Upper lobe of right lung (tissue), 1 donor: Measurements from ENCODE around the gene TFCP2L1. TPM values are rescaled to one million over a fixed set of nuclear protein-coding genes. Genes with fewer than 3 reads are reported as not detected.
A peak's percentile ranks its signal among the peaks of the same experiment; 100 is the strongest.
"Not testable (repeated sequence)": the region's sequence is repeated elsewhere in the genome, so short reads cannot be mapped to it uniquely, and the experiment has no call there.

Experiments used
- ATAC-seq: fragments of 200-7000 bp; cut with Tn5 transposase; one replicate; pipeline ENCODE4 v1.9.1; 2020; ENCODE audit warnings: mild to moderate bottlenecking, moderate library complexity
- DNase-seq: peaks from one replicate; pipeline ENCODE4 v3.0.0-alpha.2; 2020
- H3K27ac ChIP-seq: fragments of 200-600 bp; one replicate; pipeline ENCODE4 v1.8.0; 2022
- H3K27me3 ChIP-seq: fragments of 200-600 bp; one replicate; pipeline ENCODE4 v1.8.0; 2022; ENCODE audit warnings: mild to moderate bottlenecking
- H3K36me3 ChIP-seq: fragments of 200-600 bp; one replicate; pipeline ENCODE4 v1.8.0; 2022
- H3K4me1 ChIP-seq: fragments of 200-600 bp; one replicate; pipeline ENCODE4 v1.8.0; 2022
- H3K4me3 ChIP-seq: fragments of 200-600 bp; one replicate; pipeline ENCODE4 v1.8.0; 2022; ENCODE audit warnings: mild to moderate bottlenecking
- H3K9me3 ChIP-seq: fragments of 200-600 bp; one replicate; pipeline ENCODE4 v1.8.0; 2022
- intact Hi-C: fragments of 100-400 bp; cut with DNase I; formaldehyde crosslinking; loops from one replicate; pipeline ENCODE4 v1.11.0; 2022
- total RNA-seq: library from RNA; stranded (reverse); fragmentation: NEBNext Ultra II Directional; extraction: Animal tissue kit (Norgen Biotek cat#: 25700); gene quantifications from one replicate; pipeline ENCODE4 v1.2.1, GENCODE V29; 2021
- TF ChIP-seq, protein P1 (sequence below): fragments of 200-600 bp; IDR thresholded peaks from one replicate; pipeline ENCODE4 v1.8.0; 2022; ENCODE audit warnings: antibody characterized with exemption
- donor health status: DM: no; HTN: yes; CAD: no; lungs with severe emphysema.

Gene TFCP2L1
- total RNA-seq, 1 donor from 2014 or later = 22.0 TPM

DNA sequence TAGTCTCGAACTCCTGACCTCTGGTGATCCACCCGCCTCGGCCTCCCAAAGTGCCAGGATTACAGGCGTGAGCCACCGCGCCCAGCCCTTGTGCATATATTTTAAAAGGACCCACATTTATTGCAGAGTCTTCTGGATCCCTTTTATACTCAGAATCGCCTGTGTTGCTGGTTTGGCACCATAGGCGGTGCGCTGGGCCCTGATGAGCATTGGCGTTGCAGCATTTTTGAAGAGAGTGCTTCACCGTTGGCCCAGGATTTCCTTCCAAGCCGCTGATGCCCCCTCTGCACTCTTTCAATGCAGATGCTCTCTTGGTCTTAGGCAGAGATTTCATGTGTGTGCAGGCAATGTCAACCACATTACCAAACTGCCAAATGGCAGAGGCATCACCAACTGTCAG lies 13.5 kb upstream of the TFCP2L1 start:
- H3K4me3 ChIP-seq = no peak overlapping the region
- no peaks in the 10 kb centered on the region for H3K9me3 ChIP-seq
- intact Hi-C loops = no loop called here
- H3K27ac ChIP-seq = no peak overlapping the region
- H3K27me3 ChIP-seq = no peaks in the 10 kb centered on the region
- TF ChIP-seq, protein P1, sequence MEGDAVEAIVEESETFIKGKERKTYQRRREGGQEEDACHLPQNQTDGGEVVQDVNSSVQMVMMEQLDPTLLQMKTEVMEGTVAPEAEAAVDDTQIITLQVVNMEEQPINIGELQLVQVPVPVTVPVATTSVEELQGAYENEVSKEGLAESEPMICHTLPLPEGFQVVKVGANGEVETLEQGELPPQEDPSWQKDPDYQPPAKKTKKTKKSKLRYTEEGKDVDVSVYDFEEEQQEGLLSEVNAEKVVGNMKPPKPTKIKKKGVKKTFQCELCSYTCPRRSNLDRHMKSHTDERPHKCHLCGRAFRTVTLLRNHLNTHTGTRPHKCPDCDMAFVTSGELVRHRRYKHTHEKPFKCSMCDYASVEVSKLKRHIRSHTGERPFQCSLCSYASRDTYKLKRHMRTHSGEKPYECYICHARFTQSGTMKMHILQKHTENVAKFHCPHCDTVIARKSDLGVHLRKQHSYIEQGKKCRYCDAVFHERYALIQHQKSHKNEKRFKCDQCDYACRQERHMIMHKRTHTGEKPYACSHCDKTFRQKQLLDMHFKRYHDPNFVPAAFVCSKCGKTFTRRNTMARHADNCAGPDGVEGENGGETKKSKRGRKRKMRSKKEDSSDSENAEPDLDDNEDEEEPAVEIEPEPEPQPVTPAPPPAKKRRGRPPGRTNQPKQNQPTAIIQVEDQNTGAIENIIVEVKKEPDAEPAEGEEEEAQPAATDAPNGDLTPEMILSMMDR = no peak
- no peaks in the 10 kb centered on the region for H3K36me3 ChIP-seq
- H3K4me1 ChIP-seq = no peaks in the 10 kb centered on the region
- no peak for ATAC-seq
- no peak for DNase-seq

DNA sequence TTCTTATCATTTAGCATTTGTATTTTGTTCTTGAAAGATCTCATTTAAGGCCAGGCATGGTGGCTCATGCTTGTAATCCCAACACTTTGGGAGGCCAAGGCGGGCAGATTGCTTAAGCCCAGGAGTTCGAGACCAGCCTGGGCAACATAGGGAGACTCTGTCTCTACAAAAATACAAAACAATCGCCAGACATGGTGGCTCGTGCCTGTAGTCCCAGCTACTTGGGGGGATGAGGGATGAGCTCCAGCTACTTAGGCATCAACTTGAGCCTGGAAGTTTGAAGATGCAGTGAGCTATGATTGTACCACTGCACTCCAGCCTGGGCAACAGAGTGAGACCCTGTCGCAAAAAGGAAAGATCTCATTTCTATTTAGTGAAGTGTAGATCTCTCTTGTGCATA lies 12.9 kb upstream of the TFCP2L1 start:
- H3K27ac ChIP-seq, H3K36me3 ChIP-seq, H3K4me1 ChIP-seq, intact Hi-C loops, ATAC-seq, DNase-seq, H3K27me3 ChIP-seq, H3K9me3 ChIP-seq, H3K4me3 ChIP-seq: not testable (repeated sequence)

DNA sequence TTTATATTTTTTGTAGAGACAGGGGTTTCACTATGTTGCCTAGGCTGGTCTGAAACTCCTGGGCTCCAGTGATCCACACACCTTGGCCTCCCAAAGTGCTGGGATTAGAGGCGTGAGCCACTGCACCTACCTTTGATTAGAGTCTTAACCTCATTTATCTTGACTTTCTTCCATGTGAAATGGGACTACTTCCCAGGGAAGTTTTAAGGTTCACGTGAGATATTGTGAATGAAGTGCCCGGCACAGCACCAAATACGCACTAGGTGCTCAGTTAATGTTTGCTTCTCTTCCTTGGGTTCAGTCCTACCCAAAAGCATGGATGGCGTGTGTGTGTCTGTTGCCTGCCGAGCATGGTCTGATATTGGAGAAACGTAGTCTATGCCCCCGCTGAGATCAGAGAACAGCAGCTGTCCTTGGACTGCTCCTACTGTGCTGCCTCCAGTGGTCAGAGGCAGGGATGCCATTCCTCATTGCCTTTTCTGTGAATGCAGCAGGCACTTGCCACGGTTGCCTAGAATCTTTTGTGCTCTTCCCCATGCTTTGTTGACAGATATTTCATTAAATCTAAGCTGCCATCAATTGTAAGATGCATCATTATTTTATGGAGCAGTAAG lies 12.3 kb upstream of the TFCP2L1 start:
- Histone ChIP-seq H3K4me1 (no peaks in the 10 kb centered on the region), H3K36me3 (no peaks in the 10 kb centered on the region), H3K4me3 (no peak overlapping the region), H3K27me3 (no peaks in the 10 kb centered on the region), H3K9me3 (no peaks in the 10 kb centered on the region), H3K27ac (no peak overlapping the region)
- ATAC-seq = peak; percentile 75
- DNase-seq = no peak
- TF ChIP-seq, protein P1 = peak; percentile 63
- intact Hi-C loops = no loop called here

DNA sequence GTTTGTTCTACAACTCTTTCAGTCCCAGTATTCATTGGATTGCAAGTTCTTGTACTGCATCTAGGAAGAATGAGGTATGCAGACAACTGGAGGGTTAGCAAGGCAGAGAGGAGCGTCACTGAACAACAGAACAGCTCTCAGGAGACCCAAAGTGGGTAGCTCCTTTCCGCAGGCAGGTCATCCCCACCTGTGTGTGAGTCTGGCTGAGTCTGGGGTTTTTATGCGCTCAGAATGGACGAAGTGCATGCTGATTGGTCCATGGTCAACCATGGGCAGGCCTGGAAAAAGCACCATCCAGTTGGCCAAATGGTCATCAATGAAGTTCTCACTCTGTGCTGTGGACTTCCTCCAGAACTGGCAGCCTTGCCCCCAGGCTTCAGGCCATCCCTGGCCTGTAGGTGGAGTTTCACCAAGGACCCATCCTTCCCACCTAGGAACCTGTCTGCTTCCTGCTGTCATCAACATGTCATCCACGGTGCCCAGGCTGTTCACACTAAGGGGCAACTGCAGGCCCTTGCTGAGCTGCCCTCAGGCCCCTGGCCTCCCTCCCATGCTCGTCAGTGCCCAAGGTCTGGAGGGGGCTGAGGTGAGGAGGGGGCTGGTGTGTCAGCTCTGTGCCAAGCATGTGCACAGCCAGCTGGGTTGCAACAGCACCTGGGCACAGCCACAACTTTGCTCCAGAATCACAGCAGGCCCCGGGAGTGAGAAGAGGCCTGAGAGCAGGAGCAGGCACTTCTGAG lies 11.1 kb upstream of the TFCP2L1 start:
- no peaks in the 10 kb centered on the region for H3K4me1 ChIP-seq
- H3K27ac ChIP-seq = no peak overlapping the region
- no peaks in the 10 kb centered on the region for H3K27me3 ChIP-seq
- no peak overlapping the region for H3K4me3 ChIP-seq
- no peaks in the 10 kb centered on the region for H3K36me3 ChIP-seq
- intact Hi-C loops = no loop called here
- DNase-seq (no peak), ATAC-seq (no peak)
- TF ChIP-seq, protein P1 = no peak
- no peaks in the 10 kb centered on the region for H3K9me3 ChIP-seq

DNA sequence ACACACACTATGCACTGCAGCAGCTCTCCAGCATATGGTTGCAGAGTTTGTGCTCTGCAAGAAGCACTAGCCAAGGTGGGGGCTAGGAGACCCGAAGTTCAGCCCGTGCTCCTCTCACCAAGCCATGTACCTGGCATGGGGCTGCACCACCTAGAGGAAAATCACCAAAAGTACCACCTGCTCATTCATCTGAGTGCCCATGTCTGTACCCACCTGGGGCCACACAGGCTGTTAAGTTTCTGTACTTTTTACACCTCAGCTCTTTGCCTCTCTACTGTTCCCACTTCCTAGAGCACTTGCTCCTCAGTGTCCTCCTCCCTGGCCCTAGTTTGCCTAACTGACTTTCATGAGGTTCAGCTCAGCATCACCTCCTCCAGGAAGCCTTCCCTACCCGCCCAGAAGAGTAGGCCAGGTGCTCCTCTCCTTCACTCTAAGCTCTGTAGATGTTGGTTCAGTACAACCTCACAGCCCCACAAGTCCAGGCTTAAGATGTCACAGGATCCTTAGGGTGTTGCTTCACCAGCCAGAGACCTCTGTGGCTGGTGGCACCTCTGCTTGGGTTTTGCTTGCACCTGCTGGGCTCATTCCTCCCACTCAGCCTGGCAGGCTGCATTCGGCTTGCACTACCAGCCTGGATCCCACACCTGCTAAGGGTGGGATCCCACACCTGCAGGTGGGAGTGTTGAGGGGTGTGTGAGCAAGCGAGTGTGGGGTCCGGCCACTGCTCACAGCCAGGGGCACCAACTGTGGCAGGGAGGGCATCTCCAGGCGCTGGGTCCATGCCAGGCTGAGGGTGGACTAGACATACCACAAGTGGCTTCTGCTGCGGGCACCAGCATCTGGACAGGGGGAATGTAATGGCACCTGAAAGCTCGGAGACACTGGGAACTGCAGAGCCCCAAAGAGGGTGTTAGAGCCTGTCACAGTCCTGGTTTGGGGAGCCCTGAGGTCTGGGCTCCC lies 10.2 kb upstream of the TFCP2L1 start:
- no peaks in the 10 kb centered on the region for H3K36me3 ChIP-seq

More for the DNA sequence above, 10.2 kb upstream of the TFCP2L1 start:
- Histone ChIP-seq H3K4me1 (no peaks in the 10 kb centered on the region), H3K27ac (no peak overlapping the region), H3K9me3 (no peaks in the 10 kb centered on the region), H3K4me3 (no peak overlapping the region), H3K27me3 (no peaks in the 10 kb centered on the region)
- no peak for ATAC-seq
- no peak for DNase-seq
- intact Hi-C loops = no loop called here
- TF ChIP-seq, protein P1 = no peak
